MM.1S (cell line): ENCODE data around the gene REELD1.

ENCODE experiments used
- DNase-seq: peaks from one replicate; pipeline ENCODE4 v3.0.0-alpha.2; 2015
- H2AFZ ChIP-seq: fragments of 300-600 bp; sonication (generic); 2 replicates; pipeline ENCODE4 v1.6.0; 2016; ENCODE audit warnings: antibody characterized with exemption, low read length
- H3F3A ChIP-seq: fragments of 300-600 bp; sonication (generic); 2 replicates; pipeline ENCODE4 v1.6.1; 2016; ENCODE audit warnings: mild to moderate bottlenecking, antibody characterized with exemption, low read length, moderate library complexity, mixed read lengths; ENCODE audit not compliant: insufficient read depth
- H3K27ac ChIP-seq: fragments of 300-600 bp; sonication (generic); 2 replicates; pipeline ENCODE4 v1.5.1; 2016; ENCODE audit warnings: mild to moderate bottlenecking, low read length
- H3K27me3 ChIP-seq: fragments of 300-600 bp; sonication (generic); replicated peaks from 2 replicates; pipeline ENCODE4 v1.6.0; 2016; ENCODE audit warnings: low read length; ENCODE audit not compliant: insufficient read depth
- H3K36me3 ChIP-seq: fragments of 300-600 bp; sonication (generic); replicated peaks from 2 replicates; pipeline ENCODE4 v1.6.1; 2016; ENCODE audit warnings: mild to moderate bottlenecking, low read length, mixed read lengths; ENCODE audit not compliant: insufficient read depth
- H3K4me1 ChIP-seq: fragments of 300-600 bp; sonication (generic); 2 replicates; pipeline ENCODE4 v1.6.1; 2016; ENCODE audit warnings: low read length, mixed read lengths
- H3K4me2 ChIP-seq: fragments of 300-600 bp; sonication (generic); 2 replicates; pipeline ENCODE4 v1.6.0; 2016; ENCODE audit warnings: low read depth, low read length
- H3K4me3 ChIP-seq: fragments of 300-600 bp; sonication (generic); 2 replicates; pipeline ENCODE4 v1.5.1; 2016; ENCODE audit warnings: low read length, mixed read lengths
- H3K79me2 ChIP-seq: fragments of 300-600 bp; sonication (generic); 2 replicates; pipeline ENCODE4 v1.6.1; 2016; ENCODE audit warnings: mixed run types, low read length, mixed read lengths
- H3K9ac ChIP-seq: fragments of 300-600 bp; sonication (generic); 2 replicates; pipeline ENCODE4 v1.6.1; 2016; ENCODE audit warnings: low read length, mixed read lengths
- H3K9me2 ChIP-seq: fragments of 300-600 bp; sonication (generic); replicated peaks from 2 replicates; pipeline ENCODE4 v1.6.1; 2016; ENCODE audit warnings: mild to moderate bottlenecking, low read length, mixed read lengths; ENCODE audit not compliant: insufficient read depth
- H3K9me3 ChIP-seq: fragments of 300-600 bp; sonication (generic); replicated peaks from 2 replicates; pipeline ENCODE4 v1.6.1; 2016; ENCODE audit warnings: mild to moderate bottlenecking, low read length, mixed read lengths; ENCODE audit not compliant: insufficient read depth
- H4K20me1 ChIP-seq: fragments of 300-600 bp; sonication (generic); 2 replicates; pipeline ENCODE4 v1.6.1; 2016; ENCODE audit warnings: mild to moderate bottlenecking, low read length, moderate library complexity, mixed read lengths; ENCODE audit not compliant: insufficient read depth
- EZH2 ChIP-seq: fragments of 300-600 bp; sonication (generic); optimal IDR thresholded peaks from 2 replicates; pipeline ENCODE3; 2017; ENCODE audit warnings: low read depth, mild to moderate bottlenecking, antibody characterized with exemption, low read length, mixed read lengths
- EZH2phosphoT487 ChIP-seq: fragments of 300-600 bp; sonication (generic); IDR thresholded peaks from 2 replicates; pipeline ENCODE4 v1.6.1; 2018; ENCODE audit warnings: antibody characterized with exemption, low read length
- TF ChIP-seq, protein P1 (sequence below): fragments of 300-600 bp; sonication (generic); IDR thresholded peaks from 2 replicates; pipeline ENCODE4 v1.5.1; 2016; ENCODE audit warnings: antibody characterized with exemption, low read length, mixed read lengths

The REELD1 gene

DNA sequence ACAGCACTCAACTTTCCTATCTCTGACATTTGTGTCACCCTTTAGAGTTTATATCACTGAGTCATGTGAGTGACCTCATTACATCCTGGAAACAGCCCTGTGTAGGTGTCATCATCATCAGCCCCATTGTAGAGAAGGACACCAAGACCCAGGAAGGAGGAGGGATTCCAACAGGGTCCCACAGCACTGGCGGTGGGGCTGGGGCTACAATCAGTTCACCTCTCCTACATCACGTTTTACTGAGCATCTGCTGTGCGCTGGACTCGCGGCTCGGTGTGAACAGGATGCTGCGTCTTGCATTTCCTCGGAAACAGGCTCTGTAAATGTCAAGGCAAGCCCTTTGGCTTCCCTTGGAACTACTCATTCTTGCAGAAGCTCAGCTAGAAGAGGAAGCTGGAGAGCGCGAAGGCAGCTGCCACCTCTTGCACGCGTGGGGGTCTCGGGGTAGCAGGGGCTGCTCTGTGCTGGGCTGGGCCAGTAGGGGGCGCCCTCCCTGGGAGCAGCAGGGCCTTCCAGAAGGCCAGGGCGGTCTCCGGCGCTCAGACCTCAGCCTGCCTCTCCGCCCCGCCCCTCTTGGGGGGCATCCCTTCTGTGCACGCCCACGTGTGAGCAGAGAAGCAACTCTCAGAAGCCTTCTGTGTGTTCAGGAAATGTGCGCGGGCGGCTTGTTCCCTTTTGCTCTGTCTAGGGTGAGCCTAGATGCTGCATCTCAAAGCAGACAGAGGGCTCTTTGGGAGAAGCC is 29.0 kb downstream of the REELD1 start:
- H3K36me3 ChIP-seq, result no peaks in the 10 kb centered on the region
- no peaks in the 10 kb centered on the region for H4K20me1 ChIP-seq
- H3K4me2 ChIP-seq, result no peak overlapping the region
- TF ChIP-seq, protein P1, sequence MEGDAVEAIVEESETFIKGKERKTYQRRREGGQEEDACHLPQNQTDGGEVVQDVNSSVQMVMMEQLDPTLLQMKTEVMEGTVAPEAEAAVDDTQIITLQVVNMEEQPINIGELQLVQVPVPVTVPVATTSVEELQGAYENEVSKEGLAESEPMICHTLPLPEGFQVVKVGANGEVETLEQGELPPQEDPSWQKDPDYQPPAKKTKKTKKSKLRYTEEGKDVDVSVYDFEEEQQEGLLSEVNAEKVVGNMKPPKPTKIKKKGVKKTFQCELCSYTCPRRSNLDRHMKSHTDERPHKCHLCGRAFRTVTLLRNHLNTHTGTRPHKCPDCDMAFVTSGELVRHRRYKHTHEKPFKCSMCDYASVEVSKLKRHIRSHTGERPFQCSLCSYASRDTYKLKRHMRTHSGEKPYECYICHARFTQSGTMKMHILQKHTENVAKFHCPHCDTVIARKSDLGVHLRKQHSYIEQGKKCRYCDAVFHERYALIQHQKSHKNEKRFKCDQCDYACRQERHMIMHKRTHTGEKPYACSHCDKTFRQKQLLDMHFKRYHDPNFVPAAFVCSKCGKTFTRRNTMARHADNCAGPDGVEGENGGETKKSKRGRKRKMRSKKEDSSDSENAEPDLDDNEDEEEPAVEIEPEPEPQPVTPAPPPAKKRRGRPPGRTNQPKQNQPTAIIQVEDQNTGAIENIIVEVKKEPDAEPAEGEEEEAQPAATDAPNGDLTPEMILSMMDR, result peak; percentile 62
- no peak for TF ChIP-seq EZH2phosphoT487
- no peak overlapping the region for H2AFZ ChIP-seq
- H3K4me1 ChIP-seq, result no peaks in the 10 kb centered on the region
- no peaks in the 10 kb centered on the region for H3K79me2 ChIP-seq
- H3K27me3 ChIP-seq, result no peaks in the 10 kb centered on the region
- DNase-seq, result no peak
- H3K9ac ChIP-seq, result no peak overlapping the region
- H3K27ac ChIP-seq, result no peak overlapping the region
- no peaks in the 10 kb centered on the region for H3F3A ChIP-seq
- H3K9me2 ChIP-seq, result no peaks in the 10 kb centered on the region
- no peaks in the 10 kb centered on the region for H3K9me3 ChIP-seq
- no peak overlapping the region for H3K4me3 ChIP-seq

DNA sequence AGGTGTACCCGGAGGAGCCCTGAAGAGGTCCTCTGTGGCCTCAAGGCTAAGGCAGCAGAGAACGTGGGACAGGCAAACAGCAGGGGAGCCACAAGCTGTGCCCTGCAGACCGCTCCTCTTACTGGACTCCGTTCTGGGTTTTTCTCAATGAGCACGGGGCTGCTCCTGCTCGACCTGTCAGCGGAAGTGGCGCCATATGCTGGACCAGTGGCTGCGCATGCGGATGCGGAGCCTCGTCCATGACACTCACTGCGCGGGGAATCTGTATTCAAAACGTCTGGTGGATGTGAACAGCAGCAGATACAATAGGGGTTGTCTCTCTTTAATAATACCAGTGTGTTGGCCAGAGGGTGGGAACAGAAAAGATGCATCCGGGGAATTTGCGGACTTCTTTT is 29.5 kb downstream of the REELD1 start:
- H3K9ac ChIP-seq, result no peak overlapping the region
- H3K36me3 ChIP-seq, result no peaks in the 10 kb centered on the region
- DNase-seq, result no peak
- H3K9me3 ChIP-seq, result no peaks in the 10 kb centered on the region
- no peak overlapping the region for H3K4me3 ChIP-seq
- no peaks in the 10 kb centered on the region for H3K27me3 ChIP-seq
- TF ChIP-seq, protein P1, result no peak
- TF ChIP-seq EZH2 (no peak), EZH2phosphoT487 (no peak)
- no peaks in the 10 kb centered on the region for H3K9me2 ChIP-seq
- no peak overlapping the region for H2AFZ ChIP-seq
- H3K4me1 ChIP-seq, result no peaks in the 10 kb centered on the region
- no peaks in the 10 kb centered on the region for H4K20me1 ChIP-seq
- no peaks in the 10 kb centered on the region for H3K79me2 ChIP-seq
- H3K4me2 ChIP-seq, result no peak overlapping the region
- H3F3A ChIP-seq, result no peaks in the 10 kb centered on the region
- H3K27ac ChIP-seq, result no peak overlapping the region

DNA sequence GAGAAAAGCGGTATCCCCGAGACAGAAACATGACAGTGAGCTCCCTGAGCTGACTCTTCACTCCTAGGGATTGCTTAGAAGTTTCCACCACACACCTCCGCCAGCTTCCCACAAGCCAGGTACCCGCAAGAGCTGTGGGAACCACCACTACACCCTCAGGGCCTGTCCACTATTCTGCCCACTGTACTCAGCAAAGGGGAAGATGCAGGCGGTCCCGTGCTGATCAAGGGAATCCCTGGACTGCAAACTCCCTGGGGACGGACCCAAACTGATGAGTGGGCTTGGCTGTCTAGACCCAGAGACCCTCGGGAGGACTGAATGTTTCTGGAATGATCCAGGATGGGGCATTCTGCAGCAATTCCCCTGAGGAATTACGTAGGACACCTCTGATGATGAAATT is 30.2 kb downstream of the REELD1 start:
- no peaks in the 10 kb centered on the region for H3F3A ChIP-seq
- H3K9ac ChIP-seq, result no peak overlapping the region
- TF ChIP-seq EZH2 (no peak), EZH2phosphoT487 (no peak)
- TF ChIP-seq, protein P1, result no peak
- H3K4me2 ChIP-seq, result no peak overlapping the region
- no peaks in the 10 kb centered on the region for H3K9me3 ChIP-seq
- DNase-seq, result no peak
- H3K27ac ChIP-seq, result no peak overlapping the region
- no peaks in the 10 kb centered on the region for H3K9me2 ChIP-seq
- no peak overlapping the region for H2AFZ ChIP-seq
- no peaks in the 10 kb centered on the region for H3K27me3 ChIP-seq
- no peak overlapping the region for H3K4me3 ChIP-seq
- H3K36me3 ChIP-seq, result no peaks in the 10 kb centered on the region
- no peaks in the 10 kb centered on the region for H3K79me2 ChIP-seq
- no peaks in the 10 kb centered on the region for H4K20me1 ChIP-seq
- no peaks in the 10 kb centered on the region for H3K4me1 ChIP-seq
